Upper lobe of right lung (tissue), 1 donor: ENCODE data around the gene USP21. TPM values are rescaled to one million over a fixed set of nuclear protein-coding genes. Genes with fewer than 3 reads are reported as not detected.

Experiments
- ATAC-seq: fragments of 200-7000 bp; cut with Tn5 transposase; one replicate; pipeline ENCODE4 v1.9.1; 2020; ENCODE audit warnings: mild to moderate bottlenecking, moderate library complexity
- DNase-seq: peaks from one replicate; pipeline ENCODE4 v3.0.0-alpha.2; 2020
- H3K27ac ChIP-seq: fragments of 200-600 bp; one replicate; pipeline ENCODE4 v1.8.0; 2022
- H3K27me3 ChIP-seq: fragments of 200-600 bp; one replicate; pipeline ENCODE4 v1.8.0; 2022; ENCODE audit warnings: mild to moderate bottlenecking
- H3K36me3 ChIP-seq: fragments of 200-600 bp; one replicate; pipeline ENCODE4 v1.8.0; 2022
- H3K4me1 ChIP-seq: fragments of 200-600 bp; one replicate; pipeline ENCODE4 v1.8.0; 2022
- H3K4me3 ChIP-seq: fragments of 200-600 bp; one replicate; pipeline ENCODE4 v1.8.0; 2022; ENCODE audit warnings: mild to moderate bottlenecking
- H3K9me3 ChIP-seq: fragments of 200-600 bp; one replicate; pipeline ENCODE4 v1.8.0; 2022
- intact Hi-C: fragments of 100-400 bp; cut with DNase I; formaldehyde crosslinking; loops from one replicate; pipeline ENCODE4 v1.11.0; 2022
- total RNA-seq: library from RNA; stranded (reverse); fragmentation: NEBNext Ultra II Directional; extraction: Animal tissue kit (Norgen Biotek cat#: 25700); gene quantifications from one replicate; pipeline ENCODE4 v1.2.1, GENCODE V29; 2021
- TF ChIP-seq, protein P1 (sequence below): fragments of 200-600 bp; IDR thresholded peaks from one replicate; pipeline ENCODE4 v1.8.0; 2022; ENCODE audit warnings: antibody characterized with exemption
- donor health status: DM: no; HTN: yes; CAD: no; lungs with severe emphysema.

Gene USP21
- total RNA-seq, 1 donor from 2014 or later = 27.7 TPM

DNA sequence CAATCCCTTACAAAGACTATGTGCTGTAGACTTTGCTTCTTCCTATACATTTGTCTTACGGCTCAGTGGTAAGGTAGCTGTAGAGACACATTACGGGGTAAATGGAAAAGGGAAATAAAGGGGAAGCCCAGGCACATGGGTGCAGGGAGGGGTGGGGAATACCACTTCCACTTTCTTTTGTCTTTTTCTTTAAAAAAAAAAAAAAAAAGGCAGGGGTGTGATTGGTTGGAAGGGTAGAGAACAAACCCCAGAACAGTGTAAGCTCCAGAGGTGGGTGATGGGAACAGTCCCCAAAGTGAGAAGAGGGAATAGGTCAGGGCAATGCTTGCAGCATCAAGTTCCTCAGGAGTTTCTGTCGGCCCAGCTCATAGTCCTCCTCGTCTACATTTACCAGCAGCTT, 37.5 kb upstream of the USP21 start:
- H3K4me3 ChIP-seq = no peak overlapping the region
- H3K36me3 ChIP-seq = peaks cover 69% of the 10 kb centered on the region
- intact Hi-C loops = no loop called here
- no peaks in the 10 kb centered on the region for H3K27me3 ChIP-seq
- DNase-seq (no peak), ATAC-seq (peak; percentile 30)
- no peak overlapping the region for H3K27ac ChIP-seq
- TF ChIP-seq, protein P1, sequence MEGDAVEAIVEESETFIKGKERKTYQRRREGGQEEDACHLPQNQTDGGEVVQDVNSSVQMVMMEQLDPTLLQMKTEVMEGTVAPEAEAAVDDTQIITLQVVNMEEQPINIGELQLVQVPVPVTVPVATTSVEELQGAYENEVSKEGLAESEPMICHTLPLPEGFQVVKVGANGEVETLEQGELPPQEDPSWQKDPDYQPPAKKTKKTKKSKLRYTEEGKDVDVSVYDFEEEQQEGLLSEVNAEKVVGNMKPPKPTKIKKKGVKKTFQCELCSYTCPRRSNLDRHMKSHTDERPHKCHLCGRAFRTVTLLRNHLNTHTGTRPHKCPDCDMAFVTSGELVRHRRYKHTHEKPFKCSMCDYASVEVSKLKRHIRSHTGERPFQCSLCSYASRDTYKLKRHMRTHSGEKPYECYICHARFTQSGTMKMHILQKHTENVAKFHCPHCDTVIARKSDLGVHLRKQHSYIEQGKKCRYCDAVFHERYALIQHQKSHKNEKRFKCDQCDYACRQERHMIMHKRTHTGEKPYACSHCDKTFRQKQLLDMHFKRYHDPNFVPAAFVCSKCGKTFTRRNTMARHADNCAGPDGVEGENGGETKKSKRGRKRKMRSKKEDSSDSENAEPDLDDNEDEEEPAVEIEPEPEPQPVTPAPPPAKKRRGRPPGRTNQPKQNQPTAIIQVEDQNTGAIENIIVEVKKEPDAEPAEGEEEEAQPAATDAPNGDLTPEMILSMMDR = no peak
- no peaks in the 10 kb centered on the region for H3K9me3 ChIP-seq
- H3K4me1 ChIP-seq = peaks cover 32% of the 10 kb centered on the region

DNA sequence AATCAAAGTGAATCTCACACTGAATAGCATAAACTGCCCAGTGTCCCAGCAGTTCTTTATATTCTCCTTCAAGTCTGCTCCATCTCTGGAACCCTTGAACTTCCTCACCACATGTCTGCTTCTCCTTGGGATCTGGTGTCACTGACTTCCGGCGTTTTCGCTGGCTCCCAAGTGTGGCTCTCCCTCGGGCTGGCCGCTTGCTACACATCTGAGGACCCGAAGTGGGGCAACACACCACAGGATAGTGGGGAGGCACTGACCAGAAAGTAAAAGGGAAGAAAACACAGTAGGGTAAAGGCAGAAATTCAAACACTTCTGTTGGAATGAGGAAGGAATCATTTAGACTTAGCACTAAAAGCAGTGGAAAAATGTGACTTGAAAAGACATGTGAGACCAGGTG, 36.3 kb upstream of the USP21 start:
- ATAC-seq (peak; percentile 21), DNase-seq (peak; percentile 69)
- H3K9me3 ChIP-seq = no peaks in the 10 kb centered on the region
- TF ChIP-seq, protein P1 = no peak
- peaks cover 81% of the 10 kb centered on the region for H3K36me3 ChIP-seq
- H3K27ac ChIP-seq = no peak overlapping the region
- intact Hi-C loops = no loop called here
- H3K4me3 ChIP-seq = no peak overlapping the region
- no peaks in the 10 kb centered on the region for H3K27me3 ChIP-seq
- peaks cover 38% of the 10 kb centered on the region for H3K4me1 ChIP-seq

DNA sequence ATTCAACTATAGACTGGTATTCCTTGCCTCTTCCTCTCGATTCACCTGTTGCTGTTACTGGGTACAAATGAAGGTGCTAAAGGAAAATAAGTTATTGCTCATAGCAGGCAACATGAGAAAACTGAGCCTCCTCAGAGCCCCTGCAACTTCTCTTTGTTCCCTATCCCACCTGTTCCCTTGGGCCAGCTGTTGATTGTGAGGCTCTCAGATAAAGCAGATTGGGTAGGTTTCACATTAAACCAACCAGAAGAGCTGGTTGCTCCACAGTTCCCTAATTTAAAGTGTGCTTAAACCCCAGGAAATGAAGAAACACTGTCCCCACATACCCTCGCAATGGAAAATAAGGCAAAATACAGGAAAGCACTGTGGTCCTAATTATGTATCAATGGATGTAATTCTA, 31.7 kb upstream of the USP21 start:
- intact Hi-C loops = no loop called here
- H3K36me3 ChIP-seq = peaks cover 67% of the 10 kb centered on the region
- no peaks in the 10 kb centered on the region for H3K9me3 ChIP-seq
- peak overlapping the region; percentile 36 for H3K27ac ChIP-seq
- TF ChIP-seq, protein P1 = no peak
- H3K4me3 ChIP-seq = no peak overlapping the region
- no peak for ATAC-seq
- no peak for DNase-seq
- peaks cover 44% of the 10 kb centered on the region for H3K4me1 ChIP-seq
- no peaks in the 10 kb centered on the region for H3K27me3 ChIP-seq

DNA sequence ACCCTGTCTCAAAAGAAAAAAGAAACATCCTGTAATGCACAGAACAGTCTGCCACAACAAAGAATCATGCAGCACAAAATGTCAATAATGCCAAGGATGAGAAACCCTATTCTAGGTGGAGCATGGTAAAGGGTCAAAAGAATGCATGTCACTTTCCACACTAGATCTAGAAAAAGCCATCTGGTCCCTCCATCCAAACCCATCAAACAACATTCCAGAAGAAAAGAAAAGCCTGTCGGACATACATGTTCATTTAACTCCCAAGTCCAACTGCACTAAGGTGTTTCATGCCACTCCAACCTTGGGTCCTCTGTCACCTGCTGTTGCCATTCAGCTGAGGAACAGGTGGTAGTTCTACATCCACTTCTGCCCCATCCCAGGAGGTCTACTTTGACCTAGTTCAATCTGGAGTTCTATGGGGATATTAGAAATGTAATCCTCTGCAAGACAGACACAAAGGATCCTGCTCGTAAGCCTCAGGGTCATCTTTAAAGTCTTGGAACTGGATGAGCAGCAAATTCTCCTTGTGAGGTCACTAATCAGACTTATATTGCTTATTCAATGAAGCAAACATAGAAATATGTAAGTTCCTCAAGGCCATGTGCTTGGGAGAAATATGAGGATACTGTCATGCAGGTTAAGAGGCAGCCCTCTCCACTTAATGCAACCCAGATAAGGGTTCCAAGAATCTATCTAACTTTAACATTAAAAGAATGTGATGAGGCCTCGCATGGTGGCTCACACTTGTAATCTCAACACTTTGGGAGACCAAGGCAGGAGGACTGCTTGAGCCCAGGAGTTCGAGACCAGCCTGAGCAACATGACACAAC, 30.5 kb upstream of the USP21 start:
- intact Hi-C loops = no loop called here
- peaks cover 55% of the 10 kb centered on the region for H3K36me3 ChIP-seq
- DNase-seq (no peak), ATAC-seq (no peak)
- H3K9me3 ChIP-seq = no peaks in the 10 kb centered on the region
- no peak overlapping the region for H3K27ac ChIP-seq
- H3K4me3 ChIP-seq = no peak overlapping the region
- TF ChIP-seq, protein P1 = no peak
- H3K4me1 ChIP-seq = peaks cover 50% of the 10 kb centered on the region
- H3K27me3 ChIP-seq = no peaks in the 10 kb centered on the region

DNA sequence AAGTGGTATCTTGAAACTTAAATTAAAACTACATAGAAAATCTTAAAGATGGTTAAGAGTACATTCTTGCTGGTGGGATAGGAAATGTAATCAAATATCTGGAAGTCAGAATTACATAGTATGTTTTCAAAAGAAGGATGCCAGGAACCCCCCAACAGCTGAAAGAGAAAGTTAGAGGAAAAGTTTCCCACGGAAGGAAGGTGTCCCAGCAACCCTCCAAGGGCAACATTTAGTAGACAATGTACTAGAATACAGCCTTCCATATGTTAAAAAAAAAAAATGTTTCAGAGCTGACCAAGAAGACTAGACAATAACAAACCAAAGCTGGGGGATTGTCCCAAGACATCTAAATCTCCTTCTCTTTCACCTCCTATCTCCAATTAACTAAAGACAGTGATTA, 29.0 kb upstream of the USP21 start:
- intact Hi-C loops = no loop called here
- Histone ChIP-seq H3K4me1 (peaks cover 61% of the 10 kb centered on the region), H3K27me3 (no peaks in the 10 kb centered on the region), H3K4me3 (no peak overlapping the region), H3K36me3 (peaks cover 40% of the 10 kb centered on the region), H3K27ac (no peak overlapping the region), H3K9me3 (no peaks in the 10 kb centered on the region)
- DNase-seq (no peak), ATAC-seq (no peak)
- TF ChIP-seq, protein P1 = no peak
